HEK293 (cell line): Measurements from ENCODE around the gene ADAMTS16.

Source experiments
- CTCF ChIA-PET: fragments of 350-600 bp; formaldehyde crosslinking; extraction: SDS; loops from one replicate; lab custom pipeline; 2021; ENCODE audit warnings: antibody characterized with exemption; lab: Yijun Ruan, JAX
- POLR2A ChIA-PET: fragments of 300-600 bp; formaldehyde crosslinking; extraction: SDS; loops from one replicate; lab custom pipeline; 2020; ENCODE audit warnings: antibody characterized with exemption, inconsistent platforms; lab: Yijun Ruan, JAX
- H3K27ac ChIP-seq: fragments of 200-500 bp; sonication (Bioruptor generic); 2 replicates; pipeline ENCODE4 v1.5.1; 2014; ENCODE audit warnings: low read depth, low read length, control low read depth, inconsistent platforms; ENCODE audit errors: extremely low read depth
- H3K36me3 ChIP-seq, 2 experiments: fragments of 200-500 bp in 1 of 2; sonication (Bioruptor generic) in 1 of 2; 1 replicate in 1 of 2; 2 replicates in 1 of 2; pipeline ENCODE4 v1.5.1; 2014 to 2017; ENCODE audit warnings: inconsistent platforms in 2 of 2, low read length in 2 of 2; ENCODE audit not compliant: control insufficient read depth in 2 of 2, insufficient read depth in 1 of 2
- H3K4me1 ChIP-seq: fragments of 200-500 bp; sonication (Bioruptor generic); 2 replicates; pipeline ENCODE4 v1.5.1; 2014; ENCODE audit warnings: mild to moderate bottlenecking, low read length, inconsistent platforms; ENCODE audit not compliant: control insufficient read depth, insufficient read depth
- H3K4me3 ChIP-seq: 2 replicates; pipeline ENCODE4 v1.5.1; 2011; ENCODE audit warnings: low read depth, mild to moderate bottlenecking, control low read depth, low read length, moderate library complexity
- H3K9me3 ChIP-seq: fragments of 200-500 bp; sonication (Bioruptor generic); 2 replicates; pipeline ENCODE4 v1.5.1; 2014; ENCODE audit warnings: low read depth, low read length, inconsistent platforms; ENCODE audit not compliant: control insufficient read depth, insufficient read depth
- BCL11B ChIP-seq: fragments of 450-650 bp; formaldehyde crosslinking; IDR thresholded peaks from 2 replicates; pipeline ENCODE4 v1.5.1; 2016; ENCODE audit warnings: low read depth, missing biosample characterization, missing genetic modification characterization
- GLIS2 ChIP-seq: fragments of 450-650 bp; formaldehyde crosslinking; IDR thresholded peaks from 2 replicates; pipeline ENCODE4 v1.5.1; 2016; ENCODE audit warnings: missing biosample characterization, missing genetic modification characterization
- HOXC10 ChIP-seq: sonication (generic); formaldehyde crosslinking; IDR thresholded peaks from 2 replicates; pipeline ENCODE4 v1.8.1; 2023; ENCODE audit warnings: mild to moderate bottlenecking, missing genetic modification reagents
- KLF1 ChIP-seq: fragments of 450-650 bp; formaldehyde crosslinking; IDR thresholded peaks from 2 replicates; pipeline ENCODE4 v1.5.1; 2016; ENCODE audit warnings: missing biosample characterization, missing genetic modification characterization
- SCRT1 ChIP-seq: fragments of 450-650 bp; formaldehyde crosslinking; IDR thresholded peaks from 2 replicates; pipeline ENCODE4 v1.5.1; 2016; ENCODE audit warnings: missing biosample characterization, missing genetic modification characterization, borderline replicate concordance
- SP2 ChIP-seq: fragments of 450-650 bp; formaldehyde crosslinking; IDR thresholded peaks from 2 replicates; pipeline ENCODE4 v1.5.1; 2016; ENCODE audit warnings: missing biosample characterization, missing genetic modification characterization
- ZFHX2 ChIP-seq: fragments of 450-650 bp; formaldehyde crosslinking; conservative IDR thresholded peaks from 2 replicates; pipeline ENCODE4 v1.5.1; 2016; ENCODE audit warnings: missing biosample characterization, missing genetic modification characterization
- ZFP37 ChIP-seq: fragments of 450-650 bp; formaldehyde crosslinking; IDR thresholded peaks from 2 replicates; pipeline ENCODE4 v1.5.1; 2016; ENCODE audit warnings: missing biosample characterization, missing genetic modification characterization
- ZNF10 ChIP-seq: fragments of 450-650 bp; formaldehyde crosslinking; IDR thresholded peaks from 2 replicates; pipeline ENCODE4 v1.5.1; 2017; ENCODE audit warnings: missing biosample characterization, missing genetic modification characterization
- ZNF146 ChIP-seq: fragments of 450-650 bp; formaldehyde crosslinking; IDR thresholded peaks from 2 replicates; pipeline ENCODE4 v1.5.1; 2016; ENCODE audit warnings: missing biosample characterization, missing genetic modification characterization
- ZNF19 ChIP-seq: fragments of 450-650 bp; formaldehyde crosslinking; IDR thresholded peaks from 2 replicates; pipeline ENCODE4; 2016; ENCODE audit warnings: missing biosample characterization, missing genetic modification characterization, low read depth
- ZNF202 ChIP-seq: fragments of 450-650 bp; formaldehyde crosslinking; IDR thresholded peaks from 2 replicates; pipeline ENCODE4 v1.5.1; 2016; ENCODE audit warnings: missing biosample characterization, missing genetic modification characterization, borderline replicate concordance
- ZNF211 ChIP-seq: fragments of 450-650 bp; formaldehyde crosslinking; IDR thresholded peaks from 2 replicates; pipeline ENCODE4 v1.5.1; 2016; ENCODE audit warnings: low read depth, missing biosample characterization, missing genetic modification characterization
- ZNF302 ChIP-seq: fragments of 450-650 bp; formaldehyde crosslinking; IDR thresholded peaks from 2 replicates; pipeline ENCODE4 v1.5.1; 2016; ENCODE audit warnings: missing biosample characterization, missing genetic modification characterization, low read depth
- ZNF48 ChIP-seq: fragments of 450-650 bp; formaldehyde crosslinking; IDR thresholded peaks from 2 replicates; pipeline ENCODE4 v1.5.1; 2016; ENCODE audit warnings: missing biosample characterization, missing genetic modification characterization
- ZNF510 ChIP-seq: fragments of 450-650 bp; formaldehyde crosslinking; IDR thresholded peaks from 2 replicates; pipeline ENCODE4 v1.5.1; 2018; ENCODE audit warnings: mild to moderate bottlenecking, missing genetic modification characterization, missing biosample characterization; ENCODE audit not compliant: insufficient replicate concordance
- ZNF529 ChIP-seq: fragments of 450-650 bp; formaldehyde crosslinking; IDR thresholded peaks from 2 replicates; pipeline ENCODE4 v1.5.1; 2017; ENCODE audit warnings: missing genetic modification characterization, missing biosample characterization; ENCODE audit not compliant: insufficient replicate concordance
- ZNF626 ChIP-seq: fragments of 450-650 bp; sonication (Bioruptor Pico); formaldehyde crosslinking; IDR thresholded peaks from 2 replicates; pipeline ENCODE4 v1.5.1; 2018; ENCODE audit warnings: missing biosample characterization, missing genetic modification characterization, inconsistent platforms
- ZNF658 ChIP-seq: fragments of 450-650 bp; formaldehyde crosslinking; IDR thresholded peaks from 2 replicates; pipeline ENCODE4; 2016; ENCODE audit warnings: missing biosample characterization, missing genetic modification characterization
- ZNF777 ChIP-seq: fragments of 450-650 bp; formaldehyde crosslinking; IDR thresholded peaks from 2 replicates; pipeline ENCODE4 v1.5.1; 2017; ENCODE audit warnings: missing biosample characterization, missing genetic modification characterization, borderline replicate concordance
- TF ChIP-seq, protein P1 (sequence below): fragments of 450-650 bp; formaldehyde crosslinking; IDR thresholded peaks from 2 replicates; pipeline ENCODE4 v1.5.1; 2016; ENCODE audit warnings: missing biosample characterization, missing genetic modification characterization
- TF ChIP-seq, protein P2 (sequence below): fragments of 450-650 bp; formaldehyde crosslinking; IDR thresholded peaks from 2 replicates; pipeline ENCODE4 v1.5.1; 2017; ENCODE audit warnings: missing biosample characterization, missing genetic modification characterization
- TF ChIP-seq, protein P3 (sequence below): fragments of 450-650 bp; formaldehyde crosslinking; IDR thresholded peaks from 2 replicates; pipeline ENCODE4 v1.5.1; 2016; ENCODE audit warnings: missing biosample characterization, missing genetic modification characterization
- TF ChIP-seq, protein P4 (sequence below): fragments of 450-650 bp; formaldehyde crosslinking; IDR thresholded peaks from 2 replicates; pipeline ENCODE4 v1.5.1; 2016; ENCODE audit warnings: missing biosample characterization, missing genetic modification characterization
- TF ChIP-seq, protein P5 (sequence below): fragments of 450-650 bp; IDR thresholded peaks from 2 replicates; pipeline ENCODE4 v1.5.1; 2018; ENCODE audit warnings: missing biosample characterization, missing genetic modification characterization

The ADAMTS16 gene

DNA sequence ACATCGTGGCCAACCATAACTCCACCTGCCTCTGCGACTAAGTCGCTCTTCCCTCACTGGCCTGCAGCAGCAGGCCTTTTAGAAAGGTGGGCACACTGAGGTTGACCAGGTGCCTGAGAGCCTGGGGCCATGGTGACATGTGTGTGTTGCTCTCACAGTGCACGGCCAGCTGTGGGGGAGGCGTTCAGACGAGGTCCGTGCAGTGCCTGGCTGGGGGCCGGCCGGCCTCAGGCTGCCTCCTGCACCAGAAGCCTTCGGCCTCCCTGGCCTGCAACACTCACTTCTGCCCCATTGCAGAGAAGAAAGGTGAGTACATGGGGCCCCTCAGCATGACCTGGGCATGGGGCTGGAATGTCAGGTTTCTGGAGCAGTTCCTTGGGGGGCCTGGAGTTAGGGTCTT is 177.8 kb downstream of the ADAMTS16 start:
- no peaks in the 10 kb centered on the region for H3K36me3 ChIP-seq
- H3K9me3 ChIP-seq = no peaks in the 10 kb centered on the region
- peaks cover 6% of the 10 kb centered on the region; the same call in 1 of the 2 replicates for H3K4me1 ChIP-seq
- ChIA-PET POLR2A (no interaction called here), CTCF (no interaction called here)
- no peak overlapping the region for H3K27ac ChIP-seq
- no peak overlapping the region for H3K4me3 ChIP-seq
- TF ChIP-seq ZNF146 (tag by site-specific recombination) (no peak), HOXC10 (CRISPR knock-in tag) (no peak), BCL11B (tag by site-specific recombination) (no peak), SP2 (tag by site-specific recombination) (no peak), ZNF10 (no peak), ZNF302 (no peak), ZFP37 (tag by site-specific recombination) (no peak), ZNF777 (no peak), SCRT1 (tag by site-specific recombination) (no peak)
- TF ChIP-seq, protein P1, sequence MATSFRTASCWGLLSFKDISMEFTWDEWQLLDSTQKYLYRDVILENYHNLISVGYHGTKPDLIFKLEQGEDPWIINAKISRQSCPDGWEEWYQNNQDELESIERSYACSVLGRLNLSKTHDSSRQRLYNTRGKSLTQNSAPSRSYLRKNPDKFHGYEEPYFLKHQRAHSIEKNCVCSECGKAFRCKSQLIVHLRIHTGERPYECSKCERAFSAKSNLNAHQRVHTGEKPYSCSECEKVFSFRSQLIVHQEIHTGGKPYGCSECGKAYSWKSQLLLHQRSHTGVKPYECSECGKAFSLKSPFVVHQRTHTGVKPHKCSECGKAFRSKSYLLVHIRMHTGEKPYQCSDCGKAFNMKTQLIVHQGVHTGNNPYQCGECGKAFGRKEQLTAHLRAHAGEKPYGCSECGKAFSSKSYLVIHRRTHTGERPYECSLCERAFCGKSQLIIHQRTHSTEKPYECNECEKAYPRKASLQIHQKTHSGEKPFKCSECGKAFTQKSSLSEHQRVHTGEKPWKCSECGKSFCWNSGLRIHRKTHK (tag by site-specific recombination) = no peak
- TF ChIP-seq, protein P2, sequence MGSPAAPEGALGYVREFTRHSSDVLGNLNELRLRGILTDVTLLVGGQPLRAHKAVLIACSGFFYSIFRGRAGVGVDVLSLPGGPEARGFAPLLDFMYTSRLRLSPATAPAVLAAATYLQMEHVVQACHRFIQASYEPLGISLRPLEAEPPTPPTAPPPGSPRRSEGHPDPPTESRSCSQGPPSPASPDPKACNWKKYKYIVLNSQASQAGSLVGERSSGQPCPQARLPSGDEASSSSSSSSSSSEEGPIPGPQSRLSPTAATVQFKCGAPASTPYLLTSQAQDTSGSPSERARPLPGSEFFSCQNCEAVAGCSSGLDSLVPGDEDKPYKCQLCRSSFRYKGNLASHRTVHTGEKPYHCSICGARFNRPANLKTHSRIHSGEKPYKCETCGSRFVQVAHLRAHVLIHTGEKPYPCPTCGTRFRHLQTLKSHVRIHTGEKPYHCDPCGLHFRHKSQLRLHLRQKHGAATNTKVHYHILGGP (tag by site-specific recombination) = no peak
- TF ChIP-seq, protein P3, sequence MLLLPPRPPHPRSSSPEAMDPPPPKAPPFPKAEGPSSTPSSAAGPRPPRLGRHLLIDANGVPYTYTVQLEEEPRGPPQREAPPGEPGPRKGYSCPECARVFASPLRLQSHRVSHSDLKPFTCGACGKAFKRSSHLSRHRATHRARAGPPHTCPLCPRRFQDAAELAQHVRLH (tag by site-specific recombination) = no peak
- TF ChIP-seq, protein P4, sequence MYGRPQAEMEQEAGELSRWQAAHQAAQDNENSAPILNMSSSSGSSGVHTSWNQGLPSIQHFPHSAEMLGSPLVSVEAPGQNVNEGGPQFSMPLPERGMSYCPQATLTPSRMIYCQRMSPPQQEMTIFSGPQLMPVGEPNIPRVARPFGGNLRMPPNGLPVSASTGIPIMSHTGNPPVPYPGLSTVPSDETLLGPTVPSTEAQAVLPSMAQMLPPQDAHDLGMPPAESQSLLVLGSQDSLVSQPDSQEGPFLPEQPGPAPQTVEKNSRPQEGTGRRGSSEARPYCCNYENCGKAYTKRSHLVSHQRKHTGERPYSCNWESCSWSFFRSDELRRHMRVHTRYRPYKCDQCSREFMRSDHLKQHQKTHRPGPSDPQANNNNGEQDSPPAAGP (tag by site-specific recombination) = no peak

DNA sequence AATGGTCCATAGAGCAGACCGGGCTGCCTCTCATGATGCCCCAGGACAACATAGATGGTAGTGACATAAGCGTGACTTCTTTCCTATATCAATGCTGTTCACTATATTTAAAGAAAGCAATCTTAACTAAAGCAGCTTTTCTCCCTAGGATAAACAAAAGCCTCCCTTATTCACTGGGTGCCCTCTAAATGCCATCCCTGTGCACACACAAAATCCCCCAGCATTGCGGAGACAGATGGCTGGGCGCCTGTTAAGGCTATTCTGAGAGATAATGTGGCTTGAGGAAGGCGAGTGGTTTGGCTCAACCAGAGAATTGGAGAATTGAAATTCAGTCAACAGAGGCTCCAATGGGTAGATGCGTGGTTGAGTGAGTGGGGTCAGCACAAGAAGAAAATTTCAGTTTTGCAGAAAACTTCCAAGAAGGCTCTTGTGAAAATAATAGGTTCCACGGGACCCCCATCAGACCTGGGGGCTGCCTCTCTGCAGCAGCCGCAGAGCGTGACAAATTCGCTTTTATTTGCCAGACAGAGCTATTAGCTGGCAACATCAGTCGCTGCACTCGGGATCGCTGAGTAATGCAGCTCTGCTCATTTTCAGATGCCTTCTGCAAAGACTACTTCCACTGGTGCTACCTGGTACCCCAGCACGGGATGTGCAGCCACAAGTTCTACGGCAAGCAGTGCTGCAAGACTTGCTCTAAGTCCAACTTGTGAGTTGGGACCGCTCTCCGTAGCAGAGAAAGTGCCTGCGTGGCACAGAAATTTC is 178.5 kb downstream of the ADAMTS16 start:
- no peak overlapping the region for H3K27ac ChIP-seq
- H3K4me1 ChIP-seq = peaks cover 6% of the 10 kb centered on the region; the same call in 1 of the 2 replicates
- TF ChIP-seq, protein P5, sequence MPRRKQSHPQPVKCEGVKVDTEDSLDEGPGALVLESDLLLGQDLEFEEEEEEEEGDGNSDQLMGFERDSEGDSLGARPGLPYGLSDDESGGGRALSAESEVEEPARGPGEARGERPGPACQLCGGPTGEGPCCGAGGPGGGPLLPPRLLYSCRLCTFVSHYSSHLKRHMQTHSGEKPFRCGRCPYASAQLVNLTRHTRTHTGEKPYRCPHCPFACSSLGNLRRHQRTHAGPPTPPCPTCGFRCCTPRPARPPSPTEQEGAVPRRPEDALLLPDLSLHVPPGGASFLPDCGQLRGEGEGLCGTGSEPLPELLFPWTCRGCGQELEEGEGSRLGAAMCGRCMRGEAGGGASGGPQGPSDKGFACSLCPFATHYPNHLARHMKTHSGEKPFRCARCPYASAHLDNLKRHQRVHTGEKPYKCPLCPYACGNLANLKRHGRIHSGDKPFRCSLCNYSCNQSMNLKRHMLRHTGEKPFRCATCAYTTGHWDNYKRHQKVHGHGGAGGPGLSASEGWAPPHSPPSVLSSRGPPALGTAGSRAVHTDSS = no peak
- TF ChIP-seq ZNF202 (no peak), ZNF510 (tag by site-specific recombination) (no peak), ZFHX2 (tag by site-specific recombination) (no peak), ZFP37 (tag by site-specific recombination) (no peak), ZNF211 (tag by site-specific recombination) (no peak), GLIS2 (no peak), KLF1 (tag by site-specific recombination) (no peak), ZNF48 (tag by site-specific recombination) (no peak), ZNF626 (no peak), ZNF19 (tag by site-specific recombination) (no peak), ZNF529 (tag by site-specific recombination) (no peak), ZNF658 (tag by site-specific recombination) (no peak)
- ChIA-PET POLR2A (no interaction called here), CTCF (interaction anchor here (0.8 to 1.2 kb wide), 2 partner anchors 12 to 100 kb away, joined by 4 to 6 read pairs; no protein-coding TSS in a partner anchor)
- no peak overlapping the region for H3K4me3 ChIP-seq
- H3K9me3 ChIP-seq = no peaks in the 10 kb centered on the region
- H3K36me3 ChIP-seq = no peaks in the 10 kb centered on the region
